EH (cell line): ENCODE data around the gene EBF4.

Source experiments
- DNase-seq: peaks from one replicate; pipeline ENCODE4 v3.0.0-alpha.2; 2015; ENCODE audit warnings: low read depth

Gene EBF4

GRCh38 chr20:2700913-2701620, 8.5 kb downstream of the EBF4 start:
- DNase-seq, result no peak

DNA sequence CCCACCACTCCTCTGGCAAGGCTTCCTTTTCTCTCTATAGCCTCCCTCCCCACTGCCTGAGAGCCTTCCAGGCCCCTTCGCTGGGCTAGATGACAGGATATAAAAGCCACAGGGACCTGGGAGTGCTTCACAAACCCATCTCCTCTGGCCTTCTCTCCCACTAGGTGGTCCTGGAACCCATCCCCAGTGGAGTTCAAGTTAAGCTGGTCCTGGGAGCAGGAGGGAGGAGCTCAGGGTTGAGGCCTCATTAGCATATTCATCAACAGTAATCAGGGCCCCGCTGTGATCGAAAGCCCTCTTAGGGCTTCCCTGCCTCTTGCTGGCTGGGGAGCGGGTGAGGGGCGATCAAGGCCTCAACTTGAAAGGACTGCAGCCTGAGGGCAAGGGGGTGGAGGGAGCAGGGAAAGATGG, 9.1 kb downstream of the EBF4 start:
- no peak for DNase-seq

- no peak for DNase-seq
Measured at GRCh38 chr20:2703716-2704475, 11.3 kb downstream of the EBF4 start.

GRCh38 chr20:2705931-2706645, 13.5 kb downstream of the EBF4 start:
- no peak for DNase-seq

- DNase-seq, result no peak
Measured at GRCh38 chr20:2706688-2707352, 14.2 kb downstream of the EBF4 start.

DNA sequence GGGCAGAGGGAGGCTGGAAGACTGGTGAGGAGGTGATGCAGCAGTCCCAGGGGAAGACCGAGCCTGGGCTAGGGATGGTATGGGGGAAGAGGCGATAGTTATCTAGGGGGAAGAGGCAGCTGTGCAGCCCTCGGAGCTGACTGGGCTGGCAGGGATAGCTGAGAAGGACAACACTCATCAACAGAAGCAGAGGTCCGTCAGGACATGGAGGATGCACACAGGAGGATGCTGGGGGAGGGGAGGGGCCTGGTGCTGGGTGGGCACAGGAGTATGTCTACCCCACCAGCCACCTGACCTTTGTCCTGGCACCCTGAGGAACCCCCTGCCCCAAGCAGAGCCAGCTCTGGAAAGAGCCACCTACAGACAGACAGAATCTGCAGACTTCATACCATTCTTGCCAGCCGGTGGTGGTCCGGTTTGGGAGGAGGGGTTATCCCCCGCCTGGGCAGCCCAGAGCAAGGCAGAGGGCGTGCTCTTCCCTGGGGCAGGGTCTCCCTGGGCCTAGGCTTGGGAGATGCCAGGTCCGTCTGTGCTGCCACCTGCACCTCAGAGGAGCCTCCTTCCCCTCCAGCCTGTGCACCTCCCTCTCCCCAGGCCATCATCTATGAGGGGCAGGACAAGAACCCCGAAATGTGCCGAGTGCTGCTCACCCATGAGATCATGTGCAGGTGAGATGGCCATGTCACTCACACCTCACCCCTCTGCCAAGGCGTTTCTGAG, 14.9 kb downstream of the EBF4 start:
- no peak for DNase-seq

GRCh38 chr20:2708073-2708415, 15.5 kb downstream of the EBF4 start:
- DNase-seq, result no peak

DNA sequence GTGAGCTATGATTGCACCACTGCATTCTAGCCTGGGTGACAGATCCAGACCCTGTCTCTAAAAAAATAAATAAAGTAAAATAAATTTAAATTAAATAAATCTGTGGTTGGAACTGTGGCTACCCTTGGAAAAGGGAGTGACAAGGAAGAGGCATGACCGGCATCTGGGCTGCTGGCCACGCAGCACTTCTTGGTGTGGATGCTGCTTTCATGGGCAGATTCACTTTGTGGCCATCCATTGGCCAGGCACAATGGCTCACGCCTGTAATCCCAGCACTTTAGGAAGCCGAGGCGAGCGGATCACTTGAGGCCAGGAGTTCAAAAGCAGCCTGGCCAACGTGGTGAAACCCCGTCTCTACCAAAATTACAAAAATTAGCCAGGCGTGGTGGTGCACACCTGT, 16.1 kb downstream of the EBF4 start:
- peak; percentile 9 for DNase-seq

GRCh38 chr20:2709205-2709981, 16.8 kb downstream of the EBF4 start:
- DNase-seq, result no peak

DNA sequence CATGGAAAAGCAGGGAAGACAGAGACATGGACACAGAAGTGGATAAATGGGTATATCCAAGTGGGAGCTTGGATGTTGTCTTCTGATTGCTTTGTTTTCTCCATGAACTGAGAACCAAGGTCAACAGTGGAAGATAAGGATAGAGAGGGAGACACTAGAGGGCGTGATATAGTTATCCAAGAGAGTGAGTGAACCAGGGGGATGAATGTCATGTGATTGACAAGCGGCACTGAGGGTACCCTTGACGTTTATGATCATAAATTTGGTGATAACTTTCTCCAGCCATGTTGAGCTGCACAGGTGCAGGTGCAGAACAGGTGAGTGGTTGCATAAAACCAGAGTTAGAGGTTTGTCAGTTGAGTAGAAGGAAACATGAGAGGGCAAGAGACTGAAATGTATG, 20.7 kb downstream of the EBF4 start:
- DNase-seq, result peak; percentile 19

DNA sequence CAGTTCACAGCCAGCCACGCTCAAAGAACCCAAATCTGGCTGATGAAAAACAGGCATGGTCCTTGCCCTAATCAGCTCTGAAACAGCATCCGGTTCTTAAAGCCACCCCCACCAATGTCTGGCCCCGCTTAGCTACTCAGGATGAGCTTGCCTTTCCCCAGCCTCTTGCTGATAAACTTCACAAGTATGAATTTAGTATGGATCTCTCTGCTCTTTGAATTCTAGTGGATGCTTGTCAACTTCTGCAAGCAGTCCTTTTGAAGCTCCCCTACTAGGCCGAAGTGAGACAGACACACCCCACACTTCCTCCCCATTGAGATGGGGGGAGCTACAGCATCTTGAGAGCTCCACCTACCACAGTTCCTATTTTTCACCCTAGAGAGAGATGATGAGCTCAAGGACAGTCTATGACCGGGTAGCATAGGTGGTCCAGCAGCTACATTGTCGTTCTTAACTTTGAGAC, 36.7 kb downstream of the EBF4 start:
- DNase-seq, result peak; percentile 9

DNA sequence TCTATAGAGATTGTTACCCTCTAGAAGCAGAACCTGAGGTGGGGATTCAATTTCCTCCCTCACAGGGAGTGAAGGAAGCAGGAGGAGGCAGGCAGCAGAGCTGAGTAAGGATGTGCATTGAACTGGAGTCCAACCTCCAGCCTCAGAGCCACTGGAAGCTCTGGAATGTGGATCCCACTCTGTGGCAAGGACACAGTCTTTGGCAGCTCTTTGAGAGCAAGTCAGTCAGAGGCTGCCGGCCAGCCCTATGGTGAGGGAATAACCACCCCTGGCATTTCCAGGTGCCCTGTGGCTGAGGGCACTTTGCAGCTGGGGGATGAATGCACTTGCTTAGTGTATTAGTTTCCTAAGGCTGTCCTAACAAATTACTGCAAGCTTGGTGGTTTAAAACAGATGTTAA, 37.2 kb downstream of the EBF4 start:
- DNase-seq, result peak; percentile 63

DNA sequence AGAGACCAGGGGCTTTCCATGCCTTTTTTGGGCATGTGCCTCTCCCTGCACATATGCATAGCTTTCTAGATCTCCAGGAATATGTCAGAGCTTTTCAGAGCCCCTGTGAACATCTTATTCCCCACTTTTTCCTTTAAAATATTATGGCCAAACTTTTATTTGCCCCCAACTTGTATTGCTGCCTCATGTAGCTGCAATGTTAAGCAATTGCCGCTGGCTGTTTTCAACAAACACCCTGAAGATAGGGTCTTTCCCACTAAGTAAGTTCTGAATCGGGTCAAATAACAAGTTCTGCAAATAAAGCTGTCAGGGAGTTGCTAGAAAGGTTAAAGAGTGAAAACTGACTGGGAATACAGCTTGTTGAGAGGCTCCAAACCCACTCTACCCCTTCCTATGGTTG, 42.3 kb downstream of the EBF4 start:
- DNase-seq, result no peak

DNA sequence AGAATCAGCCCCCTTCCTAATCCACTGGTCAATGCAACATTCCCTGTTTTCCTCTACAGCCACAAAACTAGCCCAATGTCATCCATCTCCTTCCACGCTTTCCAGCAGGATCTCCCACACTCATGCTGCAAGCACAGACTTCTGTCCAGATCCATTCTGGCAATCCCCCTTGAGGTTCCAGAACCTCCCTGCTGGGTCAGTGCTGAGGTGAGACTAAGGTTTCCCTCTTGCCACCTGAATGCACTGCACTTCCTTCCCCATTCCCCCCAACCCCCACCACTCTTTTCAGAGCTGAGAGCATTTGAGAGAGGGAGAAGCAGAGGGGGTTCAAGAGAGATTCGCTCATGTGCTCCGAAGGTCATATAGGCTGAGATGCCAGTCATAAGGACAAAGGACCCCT, 43.9 kb downstream of the EBF4 start:
- DNase-seq, result no peak

GRCh38 chr20:2738331-2739041, 45.9 kb downstream of the EBF4 start:
- DNase-seq, result no peak

DNA sequence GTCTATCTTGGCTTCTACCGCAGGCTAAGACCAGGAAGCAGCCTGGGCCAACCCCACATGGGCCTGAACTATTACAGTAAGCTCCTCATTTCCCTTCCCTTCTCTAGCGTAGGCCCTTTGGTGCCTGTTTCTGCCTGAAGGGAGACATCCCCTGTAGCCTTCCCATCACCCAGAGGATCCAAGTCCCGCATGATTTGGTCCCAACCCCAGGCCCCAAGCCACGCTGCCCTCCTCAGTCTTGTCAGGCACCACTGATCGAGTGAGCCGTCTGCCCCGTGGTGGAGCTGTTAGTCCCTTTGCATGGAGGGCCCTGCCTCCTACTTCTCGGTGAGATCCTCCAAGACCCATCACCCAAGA, 46.4 kb downstream of the EBF4 start:
- no peak for DNase-seq

DNA sequence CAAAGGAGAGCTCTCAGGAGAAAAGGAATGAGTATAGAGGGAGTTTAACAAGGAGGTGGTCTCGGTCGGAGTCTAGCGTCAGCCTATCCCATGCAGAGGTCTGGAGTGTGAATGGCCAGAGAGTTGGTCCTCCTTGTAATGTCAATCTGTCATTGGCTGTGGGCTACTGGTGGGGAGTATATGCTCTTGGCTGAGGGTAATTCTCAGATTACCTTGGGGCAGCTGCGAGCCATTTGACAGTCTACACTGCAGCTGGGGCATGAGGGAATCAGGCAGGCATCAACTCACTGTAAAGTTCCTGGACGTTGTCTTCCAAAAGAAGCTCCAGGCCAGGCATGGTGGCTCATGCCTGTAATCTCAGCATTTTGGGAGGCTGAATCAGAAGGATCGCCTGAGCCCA, 48.1 kb downstream of the EBF4 start:
- no peak for DNase-seq

DNA sequence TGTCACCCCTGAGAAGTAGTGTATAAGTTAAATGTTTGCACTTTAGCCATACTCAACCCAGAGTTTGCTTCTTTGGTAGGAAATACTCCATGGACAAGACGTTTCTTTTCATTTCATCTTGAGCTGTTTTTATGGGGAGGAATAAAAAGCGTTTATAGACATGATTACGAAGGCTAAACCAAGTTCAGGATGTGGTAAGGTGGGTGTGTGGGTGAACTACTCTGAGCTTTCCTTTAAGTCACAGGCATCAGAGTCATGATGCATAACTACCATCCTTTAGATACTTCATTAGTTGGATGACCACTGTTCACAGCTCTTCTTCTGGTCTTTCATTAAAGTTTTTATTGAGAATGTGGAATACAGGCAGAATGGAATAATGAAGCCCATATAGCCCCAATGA, 48.9 kb downstream of the EBF4 start:
- DNase-seq, result no peak

GRCh38 chr20:2741881-2742280, 49.3 kb downstream of the EBF4 start:
- no peak for DNase-seq

DNA sequence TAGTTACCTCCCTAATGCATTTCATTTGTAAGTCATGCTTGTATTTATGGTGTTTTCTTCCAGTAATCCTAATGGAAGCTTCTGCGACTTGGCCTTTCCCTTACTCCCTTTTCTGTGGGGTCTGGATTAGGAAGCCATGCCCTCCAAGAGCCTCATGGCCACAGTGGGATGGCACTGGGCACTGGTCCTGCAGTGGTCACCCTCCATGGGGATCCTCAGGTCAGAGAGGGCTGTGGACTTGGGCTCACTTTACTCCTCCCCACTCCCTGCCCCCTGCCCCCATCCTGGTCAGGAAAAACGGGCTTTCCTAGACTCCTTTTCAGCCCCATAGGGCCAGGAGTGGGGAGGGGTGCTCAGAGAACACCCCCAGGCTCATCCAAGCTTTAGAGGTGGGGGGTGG, 49.9 kb downstream of the EBF4 start:
- no peak for DNase-seq
